ENCODE measurements around the gene NSL1.
"Not testable (repeated sequence)": the region's sequence is repeated elsewhere in the genome, so short reads cannot be mapped to it uniquely, and the experiment has no call there.

The NSL1 gene

GRCh38 chr1:212783976-212784375, 7.6 kb downstream of the NSL1 start:
- DNase-seq (ENCODE audit: low read depth in 4 of 4, low spot score in 1 of 4), result no peak

GRCh38 chr1:212782422-212783154, 9.0 kb downstream of the NSL1 start:
- no peak for DNase-seq (ENCODE audit: low read depth in 4 of 4, low spot score in 1 of 4)

- DNase-seq (ENCODE audit: low read depth in 4 of 4, low spot score in 1 of 4), result no peak
Observed at GRCh38 chr1:212781225-212781624, 10.4 kb downstream of the NSL1 start.

GRCh38 chr1:212780759-212781158, 10.8 kb downstream of the NSL1 start:
- no peak for DNase-seq (ENCODE audit: low read depth in 4 of 4, low spot score in 1 of 4)

GRCh38 chr1:212779086-212779485, 12.5 kb downstream of the NSL1 start:
- DNase-seq (ENCODE audit: low read depth in 4 of 4, low spot score in 1 of 4), result not testable (repeated sequence)

GRCh38 chr1:212777151-212777550, 14.4 kb downstream of the NSL1 start:
- DNase-seq (ENCODE audit: low read depth in 4 of 4, low spot score in 1 of 4), result no peak

GRCh38 chr1:212775241-212775640, 16.3 kb downstream of the NSL1 start:
- DNase-seq (ENCODE audit: low read depth in 4 of 4, low spot score in 1 of 4), result no peak

GRCh38 chr1:212774584-212774983, 17.0 kb downstream of the NSL1 start:
- DNase-seq (ENCODE audit: low read depth in 4 of 4, low spot score in 1 of 4), result no peak

GRCh38 chr1:212773011-212773410, 18.6 kb downstream of the NSL1 start:
- no peak for DNase-seq (ENCODE audit: low read depth in 4 of 4, low spot score in 1 of 4)

GRCh38 chr1:212771341-212771740, 20.2 kb downstream of the NSL1 start:
- DNase-seq (ENCODE audit: low read depth in 4 of 4, low spot score in 1 of 4), result no peak

- DNase-seq (ENCODE audit: low read depth in 4 of 4, low spot score in 1 of 4), result no peak
Observed at GRCh38 chr1:212769459-212770167, 22.0 kb downstream of the NSL1 start.

GRCh38 chr1:212766825-212767224, 24.8 kb downstream of the NSL1 start:
- DNase-seq (ENCODE audit: low read depth in 4 of 4, low spot score in 1 of 4), result not testable (repeated sequence)

GRCh38 chr1:212764718-212765281, 26.8 kb downstream of the NSL1 start:
- not testable (repeated sequence) for DNase-seq (ENCODE audit: low read depth in 4 of 4, low spot score in 1 of 4)

GRCh38 chr1:212762839-212763238, 28.7 kb downstream of the NSL1 start:
- no peak for DNase-seq (ENCODE audit: low read depth in 4 of 4, low spot score in 1 of 4)

- no peak for DNase-seq (ENCODE audit: low read depth in 4 of 4, low spot score in 1 of 4)
Observed at GRCh38 chr1:212762234-212762633, 29.3 kb downstream of the NSL1 start.

- peak; percentile 16 to 43 (median 26) for DNase-seq (ENCODE audit: low read depth in 4 of 4, low spot score in 1 of 4)
Observed at GRCh38 chr1:212760126-212760823, 31.3 kb downstream of the NSL1 start.

- no peak for DNase-seq (ENCODE audit: low read depth in 4 of 4, low spot score in 1 of 4)
Observed at GRCh38 chr1:212759683-212760082, 31.9 kb downstream of the NSL1 start.

GRCh38 chr1:212754680-212755079, 36.9 kb downstream of the NSL1 start:
- no peak for DNase-seq (ENCODE audit: low read depth in 4 of 4, low spot score in 1 of 4)

GRCh38 chr1:212754193-212754592, 37.4 kb downstream of the NSL1 start:
- DNase-seq (ENCODE audit: low read depth in 4 of 4, low spot score in 1 of 4), result no peak

GRCh38 chr1:212753749-212754148, 37.8 kb downstream of the NSL1 start:
- no peak for DNase-seq (ENCODE audit: low read depth in 4 of 4, low spot score in 1 of 4)

GRCh38 chr1:212752934-212753497, 38.6 kb downstream of the NSL1 start:
- no peak for DNase-seq (ENCODE audit: low read depth in 4 of 4, low spot score in 1 of 4)
